NCI-H1930 (cell line): ENCODE results near the gene DYNC2I2.
"Not testable (repeated sequence)": the region's sequence is repeated elsewhere in the genome, so short reads cannot be mapped to it uniquely, and the experiment has no call there.

Source experiments
- DNase-seq, 2 experiments: peaks; one replicate each; lab custom pipeline; 2025; lab: John Stamatoyannopoulos, UW

DYNC2I2 gene

GRCh38 chr9:128615571-128615970 lies 41.1 kb downstream of the DYNC2I2 start:
- DNase-seq = no peak

DNA sequence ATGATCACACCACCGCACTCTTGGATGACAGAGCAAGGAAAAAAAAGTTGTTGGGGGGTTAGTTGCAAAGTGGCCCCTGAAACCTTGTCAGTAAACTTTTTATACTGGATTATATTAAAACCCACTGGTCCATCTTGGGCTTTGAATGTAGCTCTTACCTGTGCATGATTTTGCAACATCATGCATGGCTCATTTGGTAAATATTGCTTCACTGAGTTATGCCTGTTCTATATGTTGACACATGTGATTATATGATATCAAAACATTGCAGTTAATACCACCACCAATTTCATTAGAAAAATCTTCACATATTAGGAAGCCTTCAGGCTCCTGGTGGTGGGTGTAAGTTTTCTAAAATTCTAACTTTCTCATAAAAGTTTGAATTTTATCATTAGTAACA lies 41.9 kb downstream of the DYNC2I2 start:
- DNase-seq = no peak

GRCh38 chr9:128611600-128612394 lies 44.9 kb downstream of the DYNC2I2 start:
- DNase-seq = no peak

GRCh38 chr9:128610897-128611296 lies 45.8 kb downstream of the DYNC2I2 start:
- no peak for DNase-seq

DNA sequence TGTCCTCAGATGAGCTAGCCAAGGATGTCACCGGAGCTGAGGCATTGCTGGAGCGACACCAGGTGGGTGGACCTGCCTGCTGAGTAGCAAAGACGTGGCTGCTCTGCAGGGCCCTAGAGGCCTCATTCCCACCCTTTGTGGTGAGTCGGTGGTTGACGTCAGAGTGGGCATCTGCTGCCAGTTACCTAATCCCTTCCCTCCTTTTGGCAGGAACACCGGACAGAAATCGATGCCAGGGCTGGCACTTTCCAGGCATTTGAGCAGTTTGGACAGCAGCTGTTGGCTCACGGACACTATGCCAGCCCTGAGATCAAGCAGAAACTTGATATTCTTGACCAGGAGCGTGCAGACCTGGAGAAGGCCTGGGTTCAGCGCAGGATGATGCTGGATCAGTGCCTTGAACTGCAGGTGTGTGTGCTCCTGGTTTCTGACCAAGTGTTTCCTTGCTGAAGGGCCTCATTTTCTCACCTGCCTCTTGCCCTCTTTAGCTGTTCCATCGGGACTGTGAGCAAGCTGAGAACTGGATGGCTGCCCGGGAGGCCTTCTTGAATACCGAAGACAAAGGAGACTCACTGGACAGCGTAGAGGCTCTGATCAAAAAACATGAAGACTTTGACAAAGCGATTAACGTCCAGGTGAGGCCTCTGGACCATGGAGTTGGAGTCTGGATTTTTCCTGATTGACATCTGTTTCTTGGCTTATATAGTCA lies 48.9 kb downstream of the DYNC2I2 start:
- DNase-seq = no peak

GRCh38 chr9:128603697-128604096 lies 53.0 kb downstream of the DYNC2I2 start:
- no peak for DNase-seq

DNA sequence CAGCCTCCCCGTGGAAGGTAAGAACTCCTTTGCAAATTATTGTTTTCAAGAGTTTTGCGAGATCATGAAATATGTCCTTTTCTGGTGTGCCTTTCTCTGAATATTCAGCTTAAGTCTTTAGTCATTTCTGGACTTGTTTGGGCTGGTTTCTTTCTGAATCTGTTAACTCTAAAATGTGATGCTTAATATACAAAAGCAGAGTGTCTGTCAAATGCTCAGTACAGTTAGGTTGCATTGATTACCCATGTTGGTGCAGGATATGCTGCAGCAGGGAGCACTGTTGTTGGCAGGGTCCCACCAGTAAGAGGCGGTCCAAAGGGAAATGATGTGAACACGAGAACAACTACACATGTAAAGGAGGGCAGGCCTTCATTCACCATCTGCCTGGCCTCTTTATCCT lies 56.5 kb downstream of the DYNC2I2 start:
- no peak for DNase-seq

DNA sequence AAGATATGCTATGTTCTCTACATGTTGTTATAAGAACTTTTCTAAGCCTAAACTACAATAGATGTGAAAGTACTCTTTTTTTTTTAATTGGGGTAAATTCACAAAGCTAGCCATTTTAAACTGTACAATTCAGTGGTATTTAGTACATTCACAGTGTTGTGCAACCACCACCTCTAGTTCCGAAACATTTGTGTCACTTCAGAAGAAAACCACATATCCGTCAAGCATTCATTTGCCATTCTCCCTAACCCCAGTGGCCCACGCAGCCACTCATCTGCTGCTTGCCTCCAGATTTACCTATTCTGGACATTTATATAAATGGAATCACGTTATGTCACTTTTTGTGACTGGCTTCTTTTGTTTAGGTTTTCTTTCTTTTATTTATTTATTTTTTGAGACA lies 61.2 kb downstream of the DYNC2I2 start:
- DNase-seq = no peak

DNA sequence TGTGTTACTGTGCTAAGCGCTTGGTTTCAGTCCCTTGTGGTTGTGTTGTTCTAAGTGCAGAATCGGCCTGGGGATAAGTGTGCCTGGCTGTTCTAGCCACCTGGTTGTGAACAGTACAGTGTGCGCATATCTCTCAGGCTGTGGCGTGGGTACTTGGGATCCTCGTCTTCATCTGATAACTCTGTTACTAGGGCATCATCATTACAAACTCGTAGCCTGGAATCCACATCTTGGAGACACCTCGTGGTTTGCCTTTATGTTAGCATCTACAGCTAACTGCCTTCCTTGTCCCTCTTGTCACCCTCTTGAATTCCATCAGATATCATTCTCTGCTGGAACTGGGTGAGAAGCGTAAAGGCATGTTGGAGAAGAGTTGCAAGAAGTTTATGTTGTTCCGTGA lies 62.8 kb downstream of the DYNC2I2 start:
- DNase-seq = no peak

- no peak for DNase-seq
Observed at GRCh38 chr9:128593039-128593438, 63.6 kb downstream of the DYNC2I2 start.

GRCh38 chr9:128588581-128589233 lies 67.9 kb downstream of the DYNC2I2 start:
- no peak for DNase-seq

- no peak for DNase-seq
Observed at GRCh38 chr9:128587453-128587852, 69.2 kb downstream of the DYNC2I2 start.

DNA sequence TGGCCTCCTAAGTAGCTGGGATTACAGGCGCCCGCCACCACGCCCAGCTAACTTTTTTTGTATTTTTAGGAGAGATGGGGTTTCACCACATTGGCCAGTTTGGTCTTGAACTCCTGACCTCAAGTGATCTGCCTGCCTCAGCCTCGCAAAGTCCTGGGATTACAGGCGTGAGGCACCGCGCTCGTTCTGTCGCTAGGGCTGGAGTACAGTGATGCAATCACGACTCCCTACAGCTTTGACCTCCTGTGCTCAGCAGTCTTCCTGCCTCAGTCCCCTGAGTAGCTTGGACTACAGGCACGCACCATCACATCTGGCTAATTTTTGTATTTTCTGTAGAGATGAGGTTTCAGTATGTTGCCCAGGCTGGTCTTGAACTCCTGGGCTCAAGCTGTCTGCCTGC lies 69.7 kb downstream of the DYNC2I2 start:
- DNase-seq = not testable (repeated sequence)

- DNase-seq = not testable (repeated sequence)
Observed at GRCh38 chr9:128585155-128585554, 71.5 kb downstream of the DYNC2I2 start.
